COR-L47 (cell line): Measurements from ENCODE around the gene ZNF512B.
"Not testable (repeated sequence)": the region's sequence is repeated elsewhere in the genome, so short reads cannot be mapped to it uniquely, and the experiment has no call there.

Source experiments
- DNase-seq: peaks from one replicate; lab custom pipeline; 2025; lab: John Stamatoyannopoulos, UW

Gene ZNF512B, protein sequence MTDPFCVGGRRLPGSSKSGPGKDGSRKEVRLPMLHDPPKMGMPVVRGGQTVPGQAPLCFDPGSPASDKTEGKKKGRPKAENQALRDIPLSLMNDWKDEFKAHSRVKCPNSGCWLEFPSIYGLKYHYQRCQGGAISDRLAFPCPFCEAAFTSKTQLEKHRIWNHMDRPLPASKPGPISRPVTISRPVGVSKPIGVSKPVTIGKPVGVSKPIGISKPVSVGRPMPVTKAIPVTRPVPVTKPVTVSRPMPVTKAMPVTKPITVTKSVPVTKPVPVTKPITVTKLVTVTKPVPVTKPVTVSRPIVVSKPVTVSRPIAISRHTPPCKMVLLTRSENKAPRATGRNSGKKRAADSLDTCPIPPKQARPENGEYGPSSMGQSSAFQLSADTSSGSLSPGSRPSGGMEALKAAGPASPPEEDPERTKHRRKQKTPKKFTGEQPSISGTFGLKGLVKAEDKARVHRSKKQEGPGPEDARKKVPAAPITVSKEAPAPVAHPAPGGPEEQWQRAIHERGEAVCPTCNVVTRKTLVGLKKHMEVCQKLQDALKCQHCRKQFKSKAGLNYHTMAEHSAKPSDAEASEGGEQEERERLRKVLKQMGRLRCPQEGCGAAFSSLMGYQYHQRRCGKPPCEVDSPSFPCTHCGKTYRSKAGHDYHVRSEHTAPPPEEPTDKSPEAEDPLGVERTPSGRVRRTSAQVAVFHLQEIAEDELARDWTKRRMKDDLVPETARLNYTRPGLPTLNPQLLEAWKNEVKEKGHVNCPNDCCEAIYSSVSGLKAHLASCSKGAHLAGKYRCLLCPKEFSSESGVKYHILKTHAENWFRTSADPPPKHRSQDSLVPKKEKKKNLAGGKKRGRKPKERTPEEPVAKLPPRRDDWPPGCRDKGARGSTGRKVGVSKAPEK

DNA sequence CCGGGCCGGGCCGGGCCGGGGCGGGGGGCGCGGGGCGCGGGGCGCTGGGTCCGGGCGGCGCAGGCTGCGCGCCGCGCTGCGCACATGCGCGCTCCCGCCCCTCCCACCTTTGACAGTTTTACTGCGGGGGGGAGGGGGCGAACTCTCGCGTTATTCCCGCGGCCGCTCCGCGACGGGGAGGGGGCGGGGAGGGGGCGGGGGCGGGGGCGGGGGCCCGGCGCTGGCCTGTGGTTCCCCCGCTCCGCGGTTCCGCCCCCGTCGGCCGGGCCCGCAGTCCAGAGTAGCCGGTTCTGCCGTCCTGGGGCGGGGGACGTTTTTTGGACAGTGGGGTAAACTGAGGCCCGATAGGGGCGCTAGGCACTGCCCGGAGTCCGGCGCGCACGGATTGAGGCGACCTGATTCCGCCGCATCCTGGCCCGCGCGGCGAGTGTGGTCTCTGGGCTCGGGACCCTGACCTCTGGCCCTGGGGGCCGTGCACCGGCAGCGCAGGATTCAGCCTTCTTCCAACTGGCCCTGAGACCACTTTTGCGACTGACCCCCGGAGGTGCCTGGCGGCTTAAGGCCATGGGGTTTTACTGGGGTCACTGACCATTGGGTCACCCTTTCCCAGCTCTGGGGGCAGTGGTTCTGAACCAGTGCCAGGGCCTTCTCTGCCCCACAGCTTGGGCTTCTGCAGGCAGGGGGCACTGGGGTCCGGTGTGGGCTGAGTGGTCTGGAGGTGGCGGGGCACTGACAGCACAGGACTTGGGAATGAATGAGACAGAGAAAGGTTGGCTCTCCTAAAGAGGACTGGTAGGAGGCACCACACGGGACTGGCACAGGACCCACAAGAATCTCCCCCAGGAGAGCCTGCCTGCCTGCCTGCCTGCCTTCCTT, at the start of gene ZNF512B:
TSS of gene ZNF512B (minus strand) at position 93 of the 876 bp plus-strand sequence. CDS start 1,980 bp downstream, outside the sequence.
- peak; percentile 71 for DNase-seq

DNA sequence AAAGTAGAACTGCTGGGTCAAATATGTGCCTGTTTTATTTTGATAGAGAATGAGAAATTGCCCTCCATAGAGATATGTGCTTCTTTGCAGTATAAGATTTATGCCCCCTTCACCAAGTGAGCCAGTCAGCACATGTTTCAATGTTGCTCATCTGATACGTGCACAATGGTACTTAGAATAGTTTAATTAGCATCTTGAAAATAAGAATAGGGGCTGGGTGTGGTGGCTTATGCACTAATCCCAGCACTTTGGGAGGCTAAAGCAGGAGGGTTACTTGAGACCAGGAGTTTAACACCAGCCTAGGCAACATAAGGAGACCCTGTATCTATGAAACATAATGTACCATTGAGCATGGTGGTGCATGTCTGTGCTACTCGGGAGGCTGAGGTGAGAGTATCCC, 45.9 kb upstream of the ZNF512B start:
- no peak for DNase-seq

DNA sequence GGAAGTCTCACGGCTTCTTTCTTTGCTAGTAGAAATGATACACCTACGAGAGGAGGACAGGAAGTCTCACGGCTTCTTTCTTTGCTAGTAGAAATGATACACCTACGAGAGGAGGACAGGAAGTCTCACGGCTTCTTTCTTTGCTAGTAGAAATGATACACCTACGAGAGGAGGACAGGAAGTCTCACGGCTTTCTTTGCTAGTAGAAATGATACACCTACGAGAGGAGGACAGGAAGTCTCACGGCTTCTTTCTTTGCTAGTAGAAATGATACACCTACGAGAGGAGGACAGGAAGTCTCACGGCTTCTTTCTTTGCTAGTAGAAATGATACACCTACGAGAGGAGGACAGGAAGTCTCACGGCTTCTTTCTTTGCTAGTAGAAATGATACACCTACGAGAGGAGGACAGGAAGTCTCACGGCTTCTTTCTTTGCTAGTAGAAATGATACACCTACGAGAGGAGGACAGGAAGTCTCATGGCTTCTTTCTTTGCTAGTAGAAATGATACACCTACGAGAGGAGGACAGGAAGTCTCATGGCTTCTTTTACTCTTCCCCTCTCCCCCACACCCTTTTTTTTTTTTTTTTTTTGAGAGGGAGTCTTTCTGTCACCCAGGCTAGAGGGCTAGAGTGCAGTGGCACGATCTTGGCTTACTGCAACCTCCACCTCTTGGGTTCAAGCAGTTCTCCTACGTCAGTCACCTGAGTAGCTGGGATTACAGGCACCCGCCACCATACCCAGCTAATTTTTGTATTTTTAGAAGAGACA, 42.8 kb upstream of the ZNF512B start:
- not testable (repeated sequence) for DNase-seq

DNA sequence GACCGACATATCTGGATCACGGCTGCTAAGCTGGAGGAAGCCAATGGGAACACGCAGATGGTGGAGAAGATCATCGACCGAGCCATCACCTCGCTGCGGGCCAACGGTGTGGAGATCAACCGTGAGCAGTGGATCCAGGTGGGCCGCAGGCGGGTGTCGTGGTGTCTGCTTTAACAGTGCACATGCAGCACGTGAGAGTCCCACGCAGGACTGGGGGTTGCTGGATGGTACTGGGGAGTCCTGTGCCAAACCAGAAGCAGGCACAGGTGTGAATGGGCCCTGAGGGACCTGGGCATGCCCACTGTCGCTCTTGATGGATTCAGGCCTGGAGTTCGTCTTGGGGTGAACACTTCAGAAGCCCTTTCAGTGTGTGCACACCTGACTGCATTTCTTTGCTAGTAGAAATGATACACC, 41.6 kb upstream of the ZNF512B start:
- no peak for DNase-seq

DNA sequence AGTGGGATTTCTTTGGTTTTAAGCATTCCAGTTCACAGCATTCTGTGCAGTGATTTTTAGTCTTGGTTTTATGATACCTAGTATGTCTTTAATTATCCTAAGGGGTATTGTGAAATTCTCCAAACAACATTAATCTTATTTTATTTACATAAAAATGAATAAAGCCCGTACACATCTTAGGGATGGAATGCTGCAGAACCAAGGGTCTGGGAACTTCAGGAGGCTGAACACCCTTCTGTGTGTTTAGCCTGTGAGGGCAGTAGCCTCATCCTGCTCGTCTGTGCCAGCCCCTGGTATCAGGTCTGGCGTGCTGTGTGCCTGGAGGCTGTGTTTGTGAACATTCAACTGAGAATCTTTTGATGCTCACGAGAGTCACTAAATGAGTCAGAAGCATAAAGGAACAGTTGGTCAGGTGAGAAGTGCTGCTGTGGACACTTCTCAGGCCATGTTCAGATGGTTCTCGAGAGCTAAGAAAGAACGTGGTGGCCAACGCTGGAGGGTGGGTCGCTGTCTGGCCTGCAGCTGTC, 41.0 kb upstream of the ZNF512B start:
- DNase-seq, result no peak

DNA sequence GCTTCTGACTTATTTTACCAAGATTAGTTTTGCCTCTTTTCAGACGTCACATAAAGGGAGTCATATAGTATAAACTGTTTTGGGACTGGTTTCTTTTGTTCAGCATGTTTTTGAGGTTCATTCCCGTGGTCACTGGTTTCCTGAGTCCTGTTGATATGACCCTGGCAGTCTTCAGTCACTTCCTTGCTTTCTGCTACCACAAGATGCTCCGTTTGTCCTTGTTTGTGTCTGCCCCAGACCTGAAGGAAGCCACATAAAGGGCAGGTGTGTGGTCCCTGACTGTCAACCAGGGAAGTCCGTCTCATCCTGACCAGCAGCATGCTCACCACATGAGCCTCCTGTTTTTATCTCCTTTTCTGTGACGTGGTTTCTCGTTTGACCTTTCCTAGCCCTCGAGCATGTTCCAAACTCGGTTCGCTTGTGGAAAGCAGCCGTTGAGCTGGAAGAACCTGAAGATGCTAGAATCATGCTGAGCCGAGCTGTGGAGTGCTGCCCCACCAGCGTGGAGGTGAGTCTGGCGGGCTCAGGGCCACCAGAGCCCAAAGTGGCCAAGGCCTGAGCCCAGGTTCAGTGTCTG, 40.2 kb upstream of the ZNF512B start:
- no peak for DNase-seq

DNA sequence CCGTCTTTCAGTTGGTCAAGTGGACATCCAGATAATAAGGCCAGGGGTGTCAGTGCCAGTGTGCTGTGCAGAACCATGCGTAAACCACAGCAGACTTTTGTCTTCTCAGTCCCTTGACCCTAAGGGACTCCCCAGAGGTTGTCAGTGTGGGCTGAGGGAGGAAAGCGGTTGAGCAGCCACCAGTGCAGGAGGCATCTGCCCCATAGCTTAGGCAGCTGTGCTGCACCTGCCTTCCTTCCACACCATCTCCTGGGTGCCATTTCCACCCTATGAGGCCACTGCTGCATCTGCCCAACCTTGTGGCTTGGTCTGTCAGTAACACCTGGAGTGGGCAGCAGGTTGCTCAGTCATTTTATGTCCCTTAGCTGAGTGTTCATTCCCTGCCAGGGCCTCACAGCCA, 37.2 kb upstream of the ZNF512B start:
- peak; percentile 23 for DNase-seq

DNA sequence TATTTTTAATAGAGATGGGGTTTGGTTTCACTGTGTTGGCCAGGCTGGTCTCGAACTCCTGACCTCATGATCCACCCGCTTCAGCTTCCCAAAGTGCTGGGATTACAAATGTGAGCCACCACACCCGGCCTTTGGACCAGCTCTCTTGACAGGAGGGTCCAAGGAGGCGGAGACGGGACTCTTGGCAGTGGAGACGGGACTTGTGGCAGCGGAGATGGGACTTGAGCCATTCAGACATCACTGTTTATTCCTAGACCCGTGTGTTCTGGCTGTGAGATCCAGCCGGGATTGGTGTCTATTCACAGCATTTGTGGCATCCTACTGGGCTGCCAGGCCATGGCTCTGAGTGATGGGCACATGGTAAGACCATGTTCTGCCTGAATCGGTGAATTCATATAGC, 36.8 kb upstream of the ZNF512B start:
- DNase-seq, result no peak

DNA sequence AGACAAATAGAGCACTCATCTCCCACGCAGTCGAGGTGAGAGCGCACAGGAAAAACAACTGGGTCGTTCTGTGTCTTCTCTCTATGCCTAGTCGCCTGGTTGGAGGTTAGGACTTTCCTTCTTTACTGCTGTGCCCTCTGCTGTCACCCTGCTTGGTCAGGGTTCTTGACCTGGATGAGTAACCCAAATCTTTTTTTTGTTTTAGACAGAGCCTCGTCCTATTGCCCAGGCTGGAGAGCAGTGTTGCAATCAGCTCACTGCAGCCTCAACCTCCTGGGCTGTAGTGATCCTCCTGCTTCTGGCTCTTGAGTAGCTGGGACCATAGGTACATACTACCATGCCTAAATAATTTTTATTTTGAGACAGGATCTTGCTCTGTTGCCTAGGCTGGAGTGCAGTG, 35.7 kb upstream of the ZNF512B start:
- no peak for DNase-seq

DNA sequence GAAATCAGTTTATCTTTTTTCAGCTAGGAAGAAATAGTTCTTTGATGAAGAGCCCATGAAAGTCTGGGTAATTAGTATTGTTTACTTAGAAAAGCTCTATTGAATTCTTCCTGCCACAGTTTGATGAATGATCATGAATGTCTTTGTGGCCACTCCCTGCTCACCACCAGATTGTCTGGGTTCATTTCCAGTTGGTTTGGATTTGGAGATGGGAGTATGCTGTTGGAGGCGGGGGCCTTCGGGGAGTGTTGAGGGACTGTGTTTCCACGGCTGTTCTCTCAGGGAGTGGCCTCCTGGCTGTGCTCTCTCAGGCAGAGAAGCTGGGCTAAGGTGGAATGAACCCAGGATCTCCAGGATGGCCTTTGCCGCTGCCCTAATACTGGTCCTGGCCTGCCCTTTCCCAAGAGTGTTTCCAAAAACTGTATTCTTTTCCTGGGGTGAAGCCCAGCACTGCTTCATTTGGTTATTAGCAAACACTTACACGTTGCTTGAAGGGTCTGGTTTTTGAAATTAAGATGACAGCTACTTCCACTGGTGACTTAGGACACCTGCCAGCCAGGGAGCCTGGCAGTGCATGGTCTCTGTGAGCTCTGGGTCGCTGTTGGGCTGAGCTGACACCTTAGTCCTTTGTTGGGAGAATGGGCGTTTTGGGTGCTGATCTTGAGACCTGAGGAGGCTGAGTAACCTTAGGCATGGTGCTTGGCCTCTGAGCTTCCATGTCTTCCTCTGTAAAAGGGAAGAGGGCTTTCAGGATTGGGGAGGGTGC, 34.4 kb upstream of the ZNF512B start:
- DNase-seq, result peak; percentile 63

DNA sequence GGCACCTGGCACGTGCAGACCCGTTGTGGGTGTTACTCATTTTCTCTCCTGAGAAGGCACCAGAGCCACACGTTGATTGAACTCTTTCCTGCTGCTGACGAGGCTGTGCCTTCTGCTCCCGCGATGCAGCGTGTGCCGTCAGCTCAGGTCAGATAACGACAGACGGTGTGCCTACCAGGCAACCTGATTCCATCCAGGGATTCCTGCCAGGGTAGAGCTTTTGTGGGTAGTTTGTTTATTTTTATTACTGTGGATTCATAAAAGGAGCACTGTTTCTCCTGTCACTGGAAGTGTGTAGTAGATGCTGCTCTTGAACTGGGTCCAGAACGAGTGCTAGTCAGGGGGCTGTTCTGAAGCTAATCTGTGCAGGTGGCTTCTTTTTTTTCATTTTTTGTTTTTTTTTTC, 31.9 kb upstream of the ZNF512B start:
- peak; percentile 9 for DNase-seq

DNA sequence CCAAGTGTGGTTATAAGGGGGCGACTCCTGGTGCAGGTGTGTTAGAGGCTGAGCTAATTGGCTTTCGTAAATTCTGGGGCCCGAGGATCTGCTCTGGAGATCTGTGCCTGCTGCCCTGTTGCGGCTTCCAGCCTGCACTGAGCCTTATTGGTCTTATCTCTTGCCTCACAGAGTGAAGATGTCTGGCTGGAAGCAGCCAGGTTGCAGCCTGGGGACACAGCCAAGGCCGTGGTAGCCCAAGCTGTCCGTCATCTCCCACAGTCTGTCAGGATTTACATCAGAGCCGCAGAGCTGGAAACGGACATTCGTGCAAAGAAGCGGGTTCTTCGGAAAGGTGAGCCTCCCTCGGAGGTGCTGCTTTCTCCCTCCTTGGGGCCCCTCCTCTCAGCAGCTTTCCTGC, 31.2 kb upstream of the ZNF512B start:
- DNase-seq, result no peak

DNA sequence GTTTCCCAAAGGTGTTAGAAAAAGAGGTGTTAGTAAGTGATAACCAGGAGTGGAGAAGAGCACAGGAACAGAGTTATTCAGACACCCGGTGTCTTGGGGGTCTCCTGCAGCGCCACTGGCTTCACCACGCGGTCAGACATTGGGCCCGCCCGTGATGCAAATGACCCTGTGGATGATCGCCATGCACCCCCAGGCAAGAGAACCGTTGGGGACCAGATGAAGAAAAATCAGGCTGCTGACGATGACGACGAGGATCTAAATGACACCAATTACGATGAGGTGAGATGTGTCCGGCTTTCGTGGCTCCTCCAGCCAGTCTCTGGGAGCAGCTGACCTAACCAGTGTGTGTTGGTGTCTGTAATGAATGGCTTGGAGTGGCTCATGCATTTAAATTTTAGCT, 13.2 kb upstream of the ZNF512B start:
- no peak for DNase-seq

DNA sequence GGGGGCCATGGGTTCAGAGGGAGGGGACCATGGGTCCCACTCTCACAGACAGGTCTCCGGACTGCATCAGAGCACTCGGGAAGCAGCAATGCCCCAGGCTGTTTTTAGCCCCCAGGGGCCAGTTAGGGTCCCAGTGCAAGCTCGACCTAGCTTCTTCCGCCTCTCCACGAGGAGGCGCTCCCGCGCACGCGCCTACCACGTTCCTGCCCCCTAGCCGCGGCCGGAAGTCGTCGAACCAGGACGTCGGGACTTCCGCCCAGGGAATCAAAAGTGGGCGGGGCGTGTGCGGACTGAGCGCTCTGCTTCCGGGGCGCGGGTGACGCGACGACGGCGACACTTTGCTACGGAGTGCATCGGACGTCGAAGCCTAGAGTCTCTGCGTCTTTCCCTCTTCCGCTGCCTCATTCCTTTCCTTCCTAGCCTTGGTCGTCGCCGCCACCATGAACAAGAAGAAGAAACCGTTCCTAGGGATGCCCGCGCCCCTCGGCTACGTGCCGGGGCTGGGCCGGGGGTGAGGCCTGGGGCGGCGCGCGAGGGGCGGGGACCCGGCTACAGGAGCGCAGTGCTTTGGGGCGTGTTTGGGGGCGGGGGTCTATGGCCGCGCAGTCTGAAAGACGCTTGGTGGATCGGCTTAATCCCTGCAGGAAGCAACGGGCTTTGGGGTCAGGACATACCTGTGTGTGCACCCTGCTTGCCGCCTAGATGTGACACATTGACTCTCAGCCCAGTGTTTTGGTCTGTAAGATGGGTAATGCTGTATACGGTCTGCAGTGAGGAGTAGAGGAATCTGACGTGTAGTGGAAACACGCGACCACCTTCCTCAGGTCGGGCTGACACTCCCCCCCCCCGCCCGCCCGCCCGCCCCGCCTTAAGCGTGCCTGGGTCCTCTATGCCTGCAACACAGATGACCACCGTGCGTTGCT, 11.3 kb upstream of the ZNF512B start, which contains the start of gene PRPF6:
TSS of gene PRPF6 (plus strand) at position 327 of the 923 bp plus-strand sequence. CDS start at position 441, 114 bp downstream.
- DNase-seq, result peak; percentile 97

DNA sequence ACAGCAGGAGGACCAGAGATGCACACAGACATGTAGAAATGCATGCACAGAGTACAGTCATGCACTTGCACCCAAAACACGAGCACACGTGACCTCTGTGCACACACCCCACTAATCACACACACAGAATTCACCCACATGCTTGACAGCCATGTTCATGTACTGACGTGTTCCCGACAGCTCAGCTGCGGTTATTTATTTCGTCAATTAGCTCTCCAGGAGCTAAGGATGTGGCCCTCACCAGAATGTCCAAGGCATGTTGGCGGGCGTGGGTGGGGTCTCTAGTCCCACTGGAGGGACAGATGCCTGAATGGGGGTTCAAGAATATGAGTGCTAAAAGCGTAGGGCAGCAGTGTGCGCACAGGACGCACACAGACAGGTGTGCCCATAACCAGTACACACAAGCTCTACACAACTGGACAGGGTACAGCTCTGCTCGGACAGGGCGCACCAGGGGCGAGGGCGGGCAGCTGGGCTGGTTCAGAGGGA, 10.6 kb upstream of the ZNF512B start:
- DNase-seq, result no peak

DNA sequence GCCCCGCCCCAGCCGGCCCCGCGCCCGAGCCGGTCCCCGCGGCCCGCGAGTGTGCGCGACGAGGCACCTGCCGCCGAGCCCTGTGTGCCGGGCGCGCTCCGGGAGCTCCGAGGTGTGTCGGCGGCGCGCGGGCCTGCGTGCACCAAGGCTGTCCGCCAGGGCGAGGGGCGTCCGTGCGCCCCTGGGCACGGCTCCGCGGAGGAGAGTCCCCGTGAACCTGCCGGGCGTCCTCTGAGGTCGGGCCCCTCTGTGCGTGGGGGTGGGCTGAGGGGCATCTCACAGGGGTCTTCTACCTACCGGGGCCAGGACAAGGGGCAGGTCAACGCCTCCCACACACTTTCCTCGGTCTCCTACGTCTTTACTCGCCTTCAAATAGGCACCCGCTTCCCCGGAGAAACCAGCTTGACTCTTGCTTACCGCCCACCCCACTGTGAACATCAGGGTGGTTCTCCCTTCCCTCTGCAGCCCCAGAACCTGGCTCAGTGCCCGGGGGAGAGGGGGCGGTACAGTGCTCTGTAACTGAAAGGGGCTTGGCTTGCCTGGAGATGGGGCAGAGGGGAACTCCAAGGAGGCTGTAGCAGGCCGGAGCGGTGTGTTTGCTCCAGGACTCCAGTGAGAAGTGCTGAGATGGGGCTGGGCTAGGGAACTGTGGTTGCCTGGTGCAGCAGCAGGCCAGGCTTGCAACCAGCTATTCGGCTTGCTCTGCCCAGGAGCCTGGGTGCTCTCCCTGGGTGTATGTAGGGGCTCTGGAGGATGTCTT, 10.0 kb upstream of the ZNF512B start, which contains the start of gene SAMD10:
TSS of gene SAMD10 (minus strand) at position 86 of the 760 bp plus-strand sequence. CDS start 175 bp downstream, outside the sequence.
- peak; percentile 79 for DNase-seq

DNA sequence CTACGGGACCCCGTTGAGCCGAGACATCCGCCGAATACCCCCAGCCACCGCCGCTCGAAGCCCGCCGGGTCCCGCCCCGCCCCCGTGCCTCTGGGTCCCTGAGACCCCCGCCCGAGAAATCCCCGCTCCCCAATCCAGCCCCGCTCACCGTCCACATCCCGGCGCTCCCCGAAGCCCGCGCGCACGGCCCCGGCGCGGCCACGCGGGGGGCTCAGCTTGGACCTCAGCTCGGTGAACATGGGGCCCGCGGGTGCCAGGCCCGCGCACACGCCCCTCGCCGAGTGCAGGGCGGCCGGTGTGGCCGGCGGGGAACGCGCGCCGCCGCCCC, 9.5 kb upstream of the ZNF512B start:
- DNase-seq, result no peak
